Measurements from ENCODE around the gene PBX1.

Gene PBX1

DNA sequence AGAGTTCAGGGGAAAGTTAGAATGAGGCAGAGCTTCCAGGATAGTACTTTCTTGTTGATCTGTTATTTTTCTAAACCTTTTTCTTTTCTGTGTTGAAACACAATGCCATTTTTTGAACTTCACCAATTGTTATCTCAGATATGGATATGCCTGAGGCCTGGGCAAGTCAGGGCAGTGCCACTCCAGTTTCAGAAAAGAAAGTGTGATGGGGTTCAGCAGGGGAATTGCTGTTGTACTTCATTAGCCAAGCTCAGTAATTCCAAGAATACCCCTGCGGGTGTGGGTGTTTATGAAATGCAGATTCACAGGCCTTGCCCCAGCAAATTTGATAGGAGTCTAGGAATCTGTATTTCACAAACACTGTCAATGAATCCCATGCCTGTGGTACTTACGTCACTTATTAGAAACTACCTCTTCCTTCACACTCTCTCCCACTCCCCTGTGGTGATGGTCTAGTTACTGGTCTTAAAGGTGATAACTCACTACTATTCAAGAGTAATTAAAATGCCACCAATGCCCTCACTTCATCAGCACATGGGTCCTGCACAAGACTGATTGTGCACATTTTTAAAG is 142.3 kb downstream of the PBX1 start:
- no peak for DNase-seq (ENCODE audit: low read depth)
- H3K4me3 ChIP-seq (ENCODE audit: low read depth, low read length) = no peak overlapping the region
- TF ChIP-seq, protein P1, sequence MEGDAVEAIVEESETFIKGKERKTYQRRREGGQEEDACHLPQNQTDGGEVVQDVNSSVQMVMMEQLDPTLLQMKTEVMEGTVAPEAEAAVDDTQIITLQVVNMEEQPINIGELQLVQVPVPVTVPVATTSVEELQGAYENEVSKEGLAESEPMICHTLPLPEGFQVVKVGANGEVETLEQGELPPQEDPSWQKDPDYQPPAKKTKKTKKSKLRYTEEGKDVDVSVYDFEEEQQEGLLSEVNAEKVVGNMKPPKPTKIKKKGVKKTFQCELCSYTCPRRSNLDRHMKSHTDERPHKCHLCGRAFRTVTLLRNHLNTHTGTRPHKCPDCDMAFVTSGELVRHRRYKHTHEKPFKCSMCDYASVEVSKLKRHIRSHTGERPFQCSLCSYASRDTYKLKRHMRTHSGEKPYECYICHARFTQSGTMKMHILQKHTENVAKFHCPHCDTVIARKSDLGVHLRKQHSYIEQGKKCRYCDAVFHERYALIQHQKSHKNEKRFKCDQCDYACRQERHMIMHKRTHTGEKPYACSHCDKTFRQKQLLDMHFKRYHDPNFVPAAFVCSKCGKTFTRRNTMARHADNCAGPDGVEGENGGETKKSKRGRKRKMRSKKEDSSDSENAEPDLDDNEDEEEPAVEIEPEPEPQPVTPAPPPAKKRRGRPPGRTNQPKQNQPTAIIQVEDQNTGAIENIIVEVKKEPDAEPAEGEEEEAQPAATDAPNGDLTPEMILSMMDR (IDR thresholded peaks at IDR 0.05; ENCODE audit: low read depth, low read length, missing control alignments) = no peak

DNA sequence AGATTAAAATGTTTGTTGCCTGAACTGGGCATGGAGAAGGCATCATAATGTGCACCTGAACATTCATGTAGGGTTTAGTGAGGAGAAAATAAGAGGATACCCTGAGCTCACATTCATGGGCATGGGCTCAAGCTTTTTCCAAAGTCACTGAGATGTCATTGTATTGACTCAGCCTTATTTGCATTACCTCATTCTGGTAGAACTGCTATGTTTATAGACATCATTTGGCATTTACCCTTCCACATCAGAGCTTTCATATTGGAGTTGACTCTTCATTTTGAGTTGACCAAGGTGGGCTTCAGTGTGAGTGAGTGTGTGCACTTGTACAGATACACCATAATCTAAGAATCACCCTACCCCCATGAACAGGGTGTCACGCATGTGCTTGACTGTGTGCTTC is 143.2 kb downstream of the PBX1 start:
- TF ChIP-seq, protein P1 (IDR thresholded peaks at IDR 0.05; ENCODE audit: low read depth, low read length, missing control alignments) = no peak
- H3K4me3 ChIP-seq (ENCODE audit: low read depth, low read length) = no peak overlapping the region
- DNase-seq (ENCODE audit: low read depth) = no peak

DNA sequence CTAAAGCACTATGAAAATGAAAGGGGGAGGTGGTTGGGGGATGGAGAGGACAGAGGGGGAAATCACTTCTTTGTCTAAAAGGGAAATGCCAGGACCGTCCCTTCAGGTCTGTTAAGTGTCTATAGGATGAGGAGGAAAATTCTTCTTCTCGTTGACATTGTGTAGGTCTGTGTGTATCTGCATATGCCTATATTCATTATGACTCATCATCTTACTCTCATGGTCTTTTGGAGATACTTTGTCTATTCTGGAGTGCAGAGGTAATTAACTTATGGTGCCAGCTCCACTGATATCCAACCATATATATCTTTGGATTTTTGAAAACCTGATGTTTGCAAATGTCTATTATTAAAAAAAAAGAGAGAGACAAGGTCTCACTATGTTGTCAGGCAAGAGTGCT is 143.7 kb downstream of the PBX1 start:
- H3K4me3 ChIP-seq (ENCODE audit: low read depth, low read length) = no peak overlapping the region
- DNase-seq (ENCODE audit: low read depth) = no peak
- TF ChIP-seq, protein P1 (IDR thresholded peaks at IDR 0.05; ENCODE audit: low read depth, low read length, missing control alignments) = no peak

DNA sequence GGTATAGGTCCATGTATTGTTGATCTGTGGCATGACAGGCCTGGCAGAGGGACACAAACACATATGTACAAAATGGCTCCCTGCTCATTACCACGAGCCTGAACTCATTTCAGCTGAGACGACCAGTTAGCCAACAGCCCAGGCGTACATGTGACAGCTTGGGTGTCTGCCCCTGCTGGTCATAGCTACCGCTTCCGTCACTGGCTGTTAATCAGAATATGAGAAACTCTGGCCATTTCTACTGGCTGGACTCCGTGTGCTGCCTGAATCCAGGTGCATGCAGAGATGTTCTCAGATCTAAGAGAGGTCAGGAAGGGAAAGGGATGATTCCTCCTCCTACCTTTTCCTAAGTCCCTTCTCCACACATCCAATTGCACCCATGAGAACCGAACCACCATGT is 144.5 kb downstream of the PBX1 start:
- DNase-seq (ENCODE audit: low read depth) = no peak
- TF ChIP-seq, protein P1 (IDR thresholded peaks at IDR 0.05; ENCODE audit: low read depth, low read length, missing control alignments) = no peak
- H3K4me3 ChIP-seq (ENCODE audit: low read depth, low read length) = no peak overlapping the region

DNA sequence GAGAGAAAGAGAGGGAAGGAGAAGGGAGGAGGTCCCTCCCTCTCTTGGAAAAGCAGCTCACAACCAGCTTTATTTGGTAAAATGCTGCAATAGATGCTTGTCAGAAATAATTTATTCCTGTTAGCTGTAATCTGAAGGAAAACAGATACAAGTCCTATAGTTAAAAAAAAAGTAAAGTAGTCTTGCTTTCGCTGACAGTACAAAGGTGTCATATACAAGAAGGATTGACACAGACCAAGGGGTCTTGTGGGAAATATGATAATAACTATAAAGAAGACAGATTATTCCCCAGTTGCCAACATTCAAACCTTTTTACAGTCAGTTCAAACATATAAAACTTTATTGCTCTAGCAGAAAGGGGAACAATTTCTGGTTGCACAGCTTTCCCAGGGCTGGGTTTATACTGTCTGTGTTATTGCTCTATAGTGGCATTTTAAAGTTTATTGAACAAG is 145.0 kb downstream of the PBX1 start:
- no peak for DNase-seq (ENCODE audit: low read depth)
- no peak overlapping the region for H3K4me3 ChIP-seq (ENCODE audit: low read depth, low read length)
- TF ChIP-seq, protein P1 (IDR thresholded peaks at IDR 0.05; ENCODE audit: low read depth, low read length, missing control alignments) = no peak

DNA sequence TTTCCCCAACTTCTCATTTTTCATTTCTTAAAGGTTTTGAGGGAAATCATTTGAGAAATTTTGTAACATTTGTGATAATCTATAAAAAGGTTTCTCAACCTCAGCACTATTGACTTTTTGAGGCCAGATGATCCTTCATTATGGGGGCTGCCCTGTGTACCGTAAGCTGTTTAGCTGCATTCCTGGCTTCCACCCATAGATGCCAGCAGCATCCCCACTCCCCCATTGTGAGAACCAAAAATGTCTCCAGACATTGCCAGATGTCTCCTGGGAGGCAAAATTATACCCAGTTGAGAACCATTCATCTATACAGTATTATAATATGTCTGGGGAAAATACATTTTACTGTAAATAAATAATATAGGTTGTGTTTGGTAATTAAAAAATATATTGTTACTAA is 146.0 kb downstream of the PBX1 start:
- no peak overlapping the region for H3K4me3 ChIP-seq (ENCODE audit: low read depth, low read length)
- no peak for DNase-seq (ENCODE audit: low read depth)
- TF ChIP-seq, protein P1 (IDR thresholded peaks at IDR 0.05; ENCODE audit: low read depth, low read length, missing control alignments) = no peak

DNA sequence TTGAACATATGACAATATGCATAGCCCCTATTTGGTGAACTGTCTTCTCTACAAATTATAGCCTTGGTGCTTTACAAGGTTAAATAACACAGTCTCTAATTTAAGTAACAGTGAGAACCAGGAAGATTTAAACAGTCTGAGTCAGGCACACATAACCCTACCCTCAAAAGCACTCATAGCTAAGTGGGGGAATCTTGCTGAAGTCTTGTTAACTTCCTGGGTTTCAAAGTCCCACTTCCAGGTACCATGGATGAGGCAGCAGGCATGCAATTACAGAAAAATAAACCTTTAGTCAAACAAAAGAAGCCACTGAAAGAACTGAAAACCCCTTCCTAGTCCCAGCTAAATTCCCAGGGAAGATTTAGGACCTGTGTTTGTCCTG is 147.6 kb downstream of the PBX1 start:
- TF ChIP-seq, protein P1 (IDR thresholded peaks at IDR 0.05; ENCODE audit: low read depth, low read length, missing control alignments) = no peak
- DNase-seq (ENCODE audit: low read depth) = no peak
- no peak overlapping the region for H3K4me3 ChIP-seq (ENCODE audit: low read depth, low read length)
